HG02798 (cell line): ENCODE results near the gene ZBTB43.
"Not testable (repeated sequence)": the region's sequence is repeated elsewhere in the genome, so short reads cannot be mapped to it uniquely, and the experiment has no call there.

Experiments used
- ATAC-seq: cut with Tn5 transposase; IDR thresholded peaks from one replicate; pipeline ENCODE4 v1.9.1; 2021; ENCODE audit warnings: mild to moderate bottlenecking; ENCODE audit not compliant: unreplicated experiment, poor library complexity

Gene ZBTB43, protein sequence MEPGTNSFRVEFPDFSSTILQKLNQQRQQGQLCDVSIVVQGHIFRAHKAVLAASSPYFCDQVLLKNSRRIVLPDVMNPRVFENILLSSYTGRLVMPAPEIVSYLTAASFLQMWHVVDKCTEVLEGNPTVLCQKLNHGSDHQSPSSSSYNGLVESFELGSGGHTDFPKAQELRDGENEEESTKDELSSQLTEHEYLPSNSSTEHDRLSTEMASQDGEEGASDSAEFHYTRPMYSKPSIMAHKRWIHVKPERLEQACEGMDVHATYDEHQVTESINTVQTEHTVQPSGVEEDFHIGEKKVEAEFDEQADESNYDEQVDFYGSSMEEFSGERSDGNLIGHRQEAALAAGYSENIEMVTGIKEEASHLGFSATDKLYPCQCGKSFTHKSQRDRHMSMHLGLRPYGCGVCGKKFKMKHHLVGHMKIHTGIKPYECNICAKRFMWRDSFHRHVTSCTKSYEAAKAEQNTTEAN

DNA sequence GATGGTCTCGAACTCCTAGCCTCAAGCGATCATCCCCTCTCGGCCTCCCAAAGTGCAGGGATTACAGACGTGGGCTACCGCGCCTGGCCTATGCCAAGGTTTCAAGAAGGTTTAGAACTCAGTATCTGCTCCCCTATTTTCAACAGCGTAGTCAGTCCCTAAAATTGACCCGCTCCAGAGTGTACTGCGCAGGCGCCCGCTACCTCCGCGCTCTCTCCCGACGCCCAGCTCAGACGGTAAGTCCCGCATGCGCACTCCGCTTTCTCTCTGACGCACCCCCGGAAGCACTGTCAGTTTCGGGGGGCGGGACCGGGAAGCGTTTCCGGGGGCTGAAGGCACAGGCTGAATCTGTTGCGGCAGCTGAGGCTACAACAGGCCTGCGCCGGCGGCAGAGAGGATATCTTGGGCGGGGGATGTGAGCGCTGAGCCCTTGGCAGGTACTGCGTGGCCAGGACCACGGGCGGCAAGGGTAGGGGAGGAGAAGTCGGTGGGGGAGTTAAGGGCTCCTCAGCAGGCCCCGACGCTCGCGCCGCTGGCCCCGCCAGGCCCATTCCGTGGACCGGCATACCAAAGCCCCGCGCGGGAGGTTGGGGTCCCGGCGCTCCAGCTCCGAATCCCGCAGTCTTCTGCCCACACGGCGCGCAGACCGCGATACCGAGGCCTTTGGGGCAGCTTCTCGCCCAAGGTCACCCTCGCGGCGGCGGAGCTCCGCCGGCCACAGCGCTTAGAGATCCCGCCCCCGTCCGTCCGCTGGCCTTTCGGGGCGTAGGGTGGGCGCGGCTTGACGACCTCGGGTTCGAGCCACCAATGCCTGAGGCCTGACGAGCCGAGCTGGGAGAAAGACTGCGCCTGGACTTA lies at the start of gene ZBTB43:
ZBTB43 (plus strand) TSS at position 345 of the 858 bp plus-strand sequence. CDS start 27,470 bp downstream, outside the sequence.
- ATAC-seq, result peak; percentile 82

DNA sequence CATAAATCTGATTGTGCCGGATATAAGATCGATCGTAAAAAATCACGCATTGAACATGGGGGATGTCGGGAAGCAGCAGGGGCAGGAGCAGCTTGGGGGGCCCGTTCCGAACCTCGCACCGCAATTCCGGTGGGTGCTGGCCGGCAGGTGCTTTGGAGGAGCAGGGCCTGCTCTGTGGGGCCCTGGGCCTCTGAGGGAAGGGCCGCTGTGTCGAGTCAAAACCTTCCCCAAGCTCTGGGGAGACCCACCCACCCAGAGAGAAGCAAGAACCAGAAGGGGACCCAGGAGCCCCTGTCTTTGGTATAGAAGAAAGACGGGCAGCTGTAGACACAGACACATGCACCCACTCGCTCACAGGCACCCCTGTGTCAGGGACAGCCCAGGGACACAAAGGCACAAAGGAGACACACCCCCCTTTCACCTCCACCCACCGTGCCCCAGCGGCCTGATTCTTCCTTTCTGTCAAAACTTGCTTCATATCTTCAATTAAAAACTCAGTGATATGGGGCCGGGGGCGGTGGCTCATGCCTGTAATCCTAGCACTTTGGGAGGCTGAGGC lies 49.4 kb upstream of the ZBTB43 start:
- ATAC-seq, result no peak

DNA sequence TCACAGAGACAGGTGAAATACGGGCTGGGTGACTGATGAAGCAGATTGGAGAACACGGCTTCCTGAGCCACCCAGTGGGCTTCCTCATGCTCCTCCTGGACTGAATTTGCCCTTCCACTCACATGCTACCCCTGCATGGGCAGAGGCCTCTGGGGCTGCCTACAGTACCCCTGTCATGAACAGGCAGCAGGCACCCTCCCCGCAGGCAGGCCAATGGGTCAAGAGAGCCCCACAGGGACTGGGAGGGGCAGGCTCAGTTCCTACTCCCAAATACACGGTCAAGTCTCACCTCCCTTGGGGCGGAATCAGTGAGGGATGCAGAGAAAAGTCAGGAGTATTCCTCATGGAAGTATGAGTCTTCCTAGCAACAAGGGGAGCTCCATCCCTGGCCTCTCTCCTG lies 48.6 kb upstream of the ZBTB43 start:
- no peak for ATAC-seq

DNA sequence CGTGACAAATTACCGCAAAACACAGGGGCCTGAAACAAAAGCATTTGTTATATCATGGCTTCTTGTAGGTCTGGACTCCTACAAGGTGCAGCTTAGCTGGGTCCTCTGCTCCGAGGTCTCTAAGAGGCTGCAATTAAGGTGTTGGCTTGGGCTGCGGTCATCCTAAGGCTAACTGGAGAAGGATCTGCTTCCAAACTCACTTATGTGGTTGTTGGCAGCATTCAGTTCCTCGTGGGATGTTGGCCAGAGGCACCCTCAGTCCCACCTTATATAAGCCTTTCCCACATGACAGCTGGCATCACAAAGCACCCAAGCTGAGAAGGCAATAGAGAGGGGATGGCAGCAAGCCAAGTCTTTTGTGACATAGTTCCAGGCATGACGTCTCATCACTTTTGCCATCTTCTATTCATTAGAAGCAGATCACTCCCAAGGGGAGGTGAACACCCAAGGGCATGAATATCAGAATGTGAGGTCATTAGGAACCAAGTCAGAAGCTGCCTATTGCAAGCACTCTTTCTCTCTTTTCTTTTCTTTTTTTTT lies 47.9 kb upstream of the ZBTB43 start:
- ATAC-seq, result no peak

DNA sequence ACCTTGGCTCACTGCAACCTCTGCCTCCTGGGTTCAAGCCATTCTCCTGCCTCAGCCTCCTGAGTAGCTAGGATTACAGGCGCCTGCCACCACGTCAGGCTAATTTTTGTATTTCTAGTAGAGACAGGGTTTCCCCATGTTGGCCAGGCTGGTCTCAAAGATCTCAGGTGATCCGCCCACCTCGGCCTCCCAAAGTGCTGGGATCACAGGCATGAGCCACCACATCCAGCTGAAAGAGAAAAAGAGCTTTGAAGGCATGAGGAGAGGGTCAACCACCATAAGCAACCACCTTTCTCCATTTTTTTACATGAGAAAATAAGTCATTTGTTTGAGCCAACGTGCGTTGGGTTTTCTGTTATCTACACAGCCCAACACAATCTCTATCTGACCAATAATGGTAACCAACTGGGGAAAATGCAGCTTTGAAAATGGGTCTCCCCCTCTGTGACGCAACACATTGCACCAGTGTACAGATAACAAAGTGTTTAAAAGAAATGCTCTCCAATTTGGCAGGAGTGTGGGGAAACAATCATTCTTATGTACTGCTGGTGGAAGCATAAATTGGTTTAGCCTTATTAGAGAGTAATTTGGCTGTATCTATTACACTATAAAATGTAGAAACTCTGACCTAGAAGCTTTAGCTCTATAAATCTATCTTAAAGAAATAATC lies 45.8 kb upstream of the ZBTB43 start:
- no peak for ATAC-seq

DNA sequence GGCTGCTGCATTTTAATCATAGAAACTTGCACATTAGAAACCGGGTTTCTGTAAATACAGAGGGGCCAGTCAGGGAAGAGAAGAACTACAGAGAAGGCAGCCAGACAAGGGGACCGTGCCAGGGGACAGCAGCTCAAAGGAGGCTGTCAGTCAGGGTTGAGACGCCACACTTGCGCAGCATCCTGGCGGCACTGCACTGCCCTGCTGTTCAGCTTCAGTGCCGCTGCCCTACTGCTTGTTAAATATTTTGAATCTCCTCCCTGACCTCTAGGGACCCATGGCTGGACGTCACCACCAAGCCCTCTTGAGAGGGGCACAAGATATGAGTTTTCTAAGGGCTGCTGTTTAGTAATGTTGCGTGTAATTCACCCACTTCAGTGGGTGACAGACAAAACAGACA lies 43.6 kb upstream of the ZBTB43 start:
- ATAC-seq, result no peak

DNA sequence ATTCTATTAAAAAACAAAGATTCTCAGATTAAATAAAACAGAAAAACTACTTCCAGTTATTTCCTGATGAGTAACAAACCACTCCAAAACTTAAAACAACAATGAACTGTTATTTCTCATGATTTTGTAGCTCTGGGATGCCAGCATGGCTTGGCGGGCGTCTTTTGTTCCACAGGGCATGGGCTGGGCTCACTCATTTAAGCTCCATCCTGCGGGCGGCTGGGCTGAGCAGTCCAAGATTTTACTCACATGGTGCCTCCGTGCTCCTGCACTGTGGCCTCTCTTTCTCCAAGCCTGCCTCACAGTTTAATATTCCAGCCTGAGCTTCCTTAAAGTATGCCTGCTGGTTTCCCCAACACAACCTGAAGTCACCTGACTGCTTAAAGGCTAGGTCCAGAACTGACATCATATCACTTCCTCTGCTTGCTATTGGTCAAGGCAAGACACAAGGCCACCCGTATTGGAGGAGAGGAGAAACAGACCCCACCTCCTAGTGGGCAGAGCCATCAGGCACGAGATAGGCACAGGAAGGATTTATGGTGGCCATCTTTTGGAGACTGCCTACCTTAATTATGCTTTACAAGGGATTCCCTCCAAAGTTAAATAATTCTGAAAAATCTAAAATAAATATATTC lies 41.6 kb upstream of the ZBTB43 start:
- no peak for ATAC-seq

DNA sequence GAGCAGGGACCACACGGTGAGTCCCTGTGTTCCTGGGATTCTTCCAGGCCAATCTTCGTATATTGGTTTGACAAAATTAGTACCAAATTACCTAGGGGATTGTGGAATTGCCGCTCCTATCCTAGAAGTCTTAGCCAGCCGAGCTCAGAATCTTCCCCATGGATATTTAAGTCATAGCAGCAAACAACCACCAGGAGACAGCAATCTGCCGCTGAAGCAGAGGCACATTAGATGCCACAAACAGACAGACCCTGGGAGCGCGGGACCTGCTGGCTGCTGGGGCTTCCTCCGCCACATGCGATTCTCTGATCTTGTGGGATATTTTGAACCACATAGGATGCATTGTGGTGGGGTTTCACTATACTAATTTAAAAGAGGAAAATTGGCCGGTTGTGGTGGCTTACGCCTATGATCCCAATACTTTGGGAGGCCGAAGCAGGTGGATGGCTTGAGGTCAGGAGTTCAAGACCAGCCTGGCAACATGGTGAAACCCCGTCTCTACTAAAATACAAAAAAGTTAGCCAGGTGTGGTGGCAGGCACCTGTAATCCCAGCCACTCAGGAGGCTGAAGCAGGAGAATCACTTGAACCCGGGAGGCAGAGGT lies 31.7 kb upstream of the ZBTB43 start:
- no peak for ATAC-seq

DNA sequence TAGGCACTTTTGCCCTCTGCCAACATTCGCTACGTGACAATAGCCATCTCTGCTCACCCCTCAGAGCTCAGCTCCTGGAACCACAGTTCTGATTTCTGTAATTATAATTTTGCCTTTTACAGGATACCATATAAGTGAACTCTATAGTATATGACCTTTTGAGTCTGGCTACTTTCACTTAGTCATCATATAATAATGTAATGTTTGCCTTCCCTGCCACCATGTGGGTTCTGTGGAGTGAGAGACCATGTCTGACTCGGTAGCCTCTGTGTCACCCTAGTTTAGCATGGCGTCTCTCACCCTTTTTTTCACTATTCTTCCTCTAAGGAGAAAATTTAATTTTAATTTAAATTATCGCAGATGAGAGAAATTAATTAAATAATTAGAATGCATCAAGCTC lies 28.9 kb upstream of the ZBTB43 start:
- ATAC-seq, result no peak

DNA sequence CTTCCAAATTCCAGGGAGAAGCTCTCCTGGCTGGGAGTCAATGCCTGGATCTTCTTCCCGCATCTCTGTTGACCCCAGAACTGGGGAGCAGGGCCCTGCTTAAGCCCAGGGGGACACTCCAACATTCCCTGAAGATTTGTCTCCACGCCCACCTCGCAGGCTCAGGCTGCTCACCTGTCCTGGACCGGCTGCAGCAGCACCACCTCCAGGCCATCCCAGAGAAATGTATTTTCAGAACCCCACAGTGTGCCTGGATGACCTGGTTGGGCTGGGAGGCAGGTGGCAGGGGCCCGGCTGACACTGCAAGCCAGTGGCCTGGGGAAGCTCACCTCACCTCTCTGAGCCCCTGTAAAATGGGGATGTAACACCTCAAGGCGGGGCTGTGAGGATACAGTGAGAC lies 27.1 kb upstream of the ZBTB43 start:
- no peak for ATAC-seq

DNA sequence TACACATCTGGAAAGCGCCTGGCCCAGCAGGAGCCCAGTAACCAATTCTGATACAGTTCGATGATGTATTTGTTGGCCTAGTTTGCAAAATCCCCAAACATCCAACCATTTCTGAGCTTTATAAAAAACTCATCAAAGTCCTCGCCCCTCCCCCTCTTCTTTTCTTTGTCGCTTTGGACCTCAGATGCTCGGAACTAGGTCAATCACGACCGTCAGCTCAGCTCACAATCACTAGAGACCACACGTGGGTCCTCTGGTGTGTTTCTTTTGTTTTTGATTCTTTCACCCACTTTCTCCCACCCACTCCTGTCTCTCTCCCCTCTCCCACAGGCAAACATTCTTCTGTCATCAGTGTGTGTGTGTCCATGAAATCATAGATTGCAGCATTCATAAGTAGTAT lies 26.7 kb upstream of the ZBTB43 start:
- no peak for ATAC-seq

DNA sequence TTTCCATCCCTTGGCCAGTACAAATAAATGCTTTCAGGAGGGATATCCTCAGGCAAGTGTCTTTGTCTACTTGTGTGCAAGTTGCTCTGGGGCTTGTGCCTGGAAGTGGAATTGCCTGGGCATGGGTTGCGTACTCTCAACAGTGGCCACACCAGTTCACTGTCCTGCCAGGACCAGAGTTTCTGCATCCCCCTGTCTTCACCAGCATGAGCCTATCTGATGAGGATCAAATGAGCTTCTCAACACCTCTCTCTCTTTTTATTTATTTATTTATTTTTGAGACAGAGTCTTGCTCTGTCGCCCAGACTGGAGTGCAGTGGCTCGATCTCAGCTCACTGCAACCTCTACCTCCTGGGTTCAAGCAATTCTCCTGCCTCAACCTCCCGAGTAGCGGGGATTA lies 26.1 kb upstream of the ZBTB43 start:
- ATAC-seq, result not testable (repeated sequence)

DNA sequence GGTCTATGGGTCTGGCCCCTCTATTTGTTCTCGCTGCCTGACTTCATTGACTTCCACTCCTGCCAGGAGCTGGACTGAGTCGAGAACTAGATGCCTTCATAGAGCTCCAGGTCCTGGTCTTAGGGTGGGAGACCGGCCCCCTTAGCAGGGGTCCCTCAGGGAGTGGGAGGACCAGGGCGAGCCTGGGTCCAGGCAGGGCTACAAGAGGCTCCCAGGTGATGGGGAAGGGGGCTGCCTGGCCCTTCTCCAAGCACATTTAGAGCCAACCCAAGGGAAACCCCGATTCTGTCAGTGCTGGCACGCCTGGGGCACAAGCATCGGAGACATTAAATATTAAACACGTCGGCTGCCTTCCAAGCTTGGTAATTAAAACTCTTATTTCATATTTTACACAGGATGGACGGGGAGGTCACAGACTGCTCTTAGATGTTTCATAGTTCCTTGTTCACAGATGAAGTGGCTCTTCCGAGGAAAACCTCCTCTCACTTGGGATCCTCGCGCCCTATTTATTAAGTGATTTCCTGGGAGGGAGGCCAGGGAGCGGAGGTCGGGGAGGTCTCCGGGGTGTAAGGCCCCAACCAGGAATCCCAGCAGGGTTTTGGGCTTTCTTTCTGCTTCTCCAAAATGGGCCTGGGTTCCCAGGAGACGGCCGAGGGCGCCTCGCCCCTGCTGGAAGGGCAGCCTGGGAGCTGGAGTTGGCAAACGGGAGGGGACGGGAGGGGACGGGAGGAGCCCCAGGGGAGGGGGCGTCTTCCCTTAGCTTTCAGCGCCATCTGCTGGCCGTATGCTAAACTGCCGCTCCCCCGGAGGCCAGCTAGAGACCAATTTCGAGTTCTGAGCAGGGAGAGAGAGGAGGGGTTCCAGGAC lies 23.4 kb upstream of the ZBTB43 start:
- peak; percentile 53 for ATAC-seq

DNA sequence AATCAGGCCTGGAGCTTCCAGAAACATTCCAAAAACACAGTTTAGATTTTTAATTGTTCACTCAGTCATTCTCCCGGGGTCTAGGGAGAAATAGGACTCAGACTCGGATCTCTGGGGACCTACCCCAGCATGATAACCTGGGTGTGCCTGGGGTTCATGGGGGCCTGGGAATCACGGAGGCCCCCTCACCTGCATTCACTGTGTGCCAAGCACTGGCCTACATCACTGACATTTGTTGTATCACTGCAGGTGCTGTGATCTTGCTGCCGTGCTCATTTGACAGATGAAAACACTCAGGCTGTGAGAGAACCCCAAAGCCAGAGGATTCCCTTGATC lies 22.8 kb upstream of the ZBTB43 start:
- ATAC-seq, result no peak

DNA sequence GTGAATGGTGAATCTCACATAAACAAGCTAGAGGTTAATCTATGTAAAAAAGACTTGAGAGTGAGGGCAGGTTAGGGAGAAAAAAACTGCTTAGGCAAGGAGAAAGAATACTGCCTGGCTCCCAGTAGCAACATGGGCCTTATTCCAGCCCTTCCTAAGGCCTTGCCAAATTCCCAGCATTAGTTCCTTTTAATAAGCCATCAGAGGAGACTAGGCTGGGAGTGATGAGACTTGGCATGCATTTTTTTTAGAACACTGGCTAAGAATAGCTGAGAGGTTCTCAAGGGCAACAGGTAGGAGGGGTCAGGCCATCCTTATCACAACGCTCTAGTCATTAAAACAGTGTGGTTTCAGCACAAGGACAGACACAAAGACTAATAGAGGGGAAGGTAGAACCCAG lies 20.9 kb upstream of the ZBTB43 start:
- no peak for ATAC-seq

DNA sequence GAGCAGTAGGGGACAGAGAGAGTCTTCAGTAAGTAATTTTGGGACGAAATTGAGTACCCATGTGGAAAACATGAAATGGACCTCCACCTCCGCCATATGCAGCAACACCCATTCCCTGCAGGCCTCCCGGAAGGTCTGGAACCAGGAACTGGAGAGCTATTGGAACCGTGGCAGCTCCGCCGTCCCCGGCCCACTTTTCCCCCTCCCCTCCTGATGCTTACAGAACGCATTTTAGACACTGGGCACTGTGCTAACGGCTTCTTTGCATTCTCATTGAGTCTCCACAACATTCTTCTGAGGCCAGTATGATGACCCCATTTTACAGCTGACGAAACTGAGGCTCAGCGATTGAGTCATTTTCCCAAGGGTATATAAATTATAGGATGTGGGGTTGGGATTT lies 20.4 kb upstream of the ZBTB43 start:
- ATAC-seq, result no peak

DNA sequence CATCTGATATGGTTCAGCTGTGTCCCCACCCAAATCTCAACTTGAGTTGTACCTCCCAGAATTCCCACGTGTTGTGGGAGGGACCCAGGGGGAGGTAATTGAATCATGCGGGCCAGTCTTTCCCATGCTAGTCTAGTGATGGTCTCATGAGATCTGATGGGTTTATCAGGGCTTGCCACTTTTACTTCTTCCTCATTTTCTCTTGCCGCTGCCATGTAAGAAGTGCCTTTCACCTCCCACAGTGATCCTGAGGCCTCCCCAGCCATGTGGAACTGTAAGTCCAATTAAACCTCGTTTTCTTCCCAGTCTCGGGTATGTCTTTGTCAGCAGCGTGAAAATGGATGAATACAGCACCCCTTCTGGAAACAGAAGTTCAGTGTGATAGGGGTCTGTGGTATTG lies 20.0 kb upstream of the ZBTB43 start:
- not testable (repeated sequence) for ATAC-seq

DNA sequence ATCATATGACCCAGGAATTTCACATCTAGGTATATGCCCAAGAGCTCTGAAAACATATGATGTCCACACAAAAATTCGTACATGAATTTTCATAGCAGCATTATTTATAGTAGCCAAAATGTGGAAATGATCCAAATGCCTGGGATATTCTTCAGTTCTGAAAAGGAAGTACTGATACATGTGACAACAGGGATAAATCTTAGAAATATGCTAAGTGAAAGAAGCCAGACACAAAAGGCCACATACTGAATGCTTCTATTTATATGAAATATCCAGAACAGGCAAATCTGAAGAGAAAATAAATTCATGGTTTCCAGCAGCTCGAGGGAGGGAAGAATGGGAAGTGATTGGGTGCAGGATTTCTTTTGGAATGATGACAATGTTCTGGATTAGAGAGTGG lies 16.8 kb upstream of the ZBTB43 start:
- ATAC-seq, result no peak
